ENCODE measurements around the gene PIGP.
"Not testable (repeated sequence)": the region's sequence is repeated elsewhere in the genome, so short reads cannot be mapped to it uniquely, and the experiment has no call there.

PIGP gene

GRCh38 chr21:37075214-37075770 is 2.4 kb upstream of the PIGP start:
- no peak for DNase-seq

- DNase-seq, result no peak
These were observed 1.7 kb upstream of the PIGP start for GRCh38 chr21:37074546-37074945.

- DNase-seq, result no peak
These were observed 1.3 kb upstream of the PIGP start for GRCh38 chr21:37074197-37074510.

GRCh38 chr21:37073417-37074196 is 736 bp upstream of the PIGP start:
- DNase-seq, result peak; percentile 67

GRCh38 chr21:37072274-37072987 is 440 bp downstream of the PIGP start:
- peak; percentile 81 for DNase-seq

GRCh38 chr21:37071561-37072273 is 1.2 kb downstream of the PIGP start:
- no peak for DNase-seq

- DNase-seq, result no peak
These were observed 7.2 kb downstream of the PIGP start for GRCh38 chr21:37065561-37066177.

- DNase-seq, result no peak
These were observed 8.0 kb downstream of the PIGP start for GRCh38 chr21:37064841-37065240.

GRCh38 chr21:37063433-37063832 is 9.4 kb downstream of the PIGP start:
- DNase-seq, result no peak

GRCh38 chr21:37062593-37062935 is 10.3 kb downstream of the PIGP start:
- DNase-seq, result no peak

GRCh38 chr21:37061926-37062592 is 10.8 kb downstream of the PIGP start:
- DNase-seq, result no peak

- no peak for DNase-seq
These were observed 12.6 kb downstream of the PIGP start for GRCh38 chr21:37060296-37060695.

GRCh38 chr21:37059181-37059580 is 13.7 kb downstream of the PIGP start:
- DNase-seq, result no peak

- DNase-seq, result no peak
These were observed 14.6 kb downstream of the PIGP start for GRCh38 chr21:37058261-37058660.

- DNase-seq, result no peak
These were observed 15.3 kb downstream of the PIGP start for GRCh38 chr21:37057614-37058013.

GRCh38 chr21:37055271-37055855 is 17.5 kb downstream of the PIGP start:
- DNase-seq, result no peak

- DNase-seq, result not testable (repeated sequence)
These were observed 23.1 kb downstream of the PIGP start for GRCh38 chr21:37049741-37050140.

- DNase-seq, result no peak
These were observed 25.8 kb downstream of the PIGP start for GRCh38 chr21:37047079-37047478.

GRCh38 chr21:37045556-37045955 is 27.3 kb downstream of the PIGP start:
- DNase-seq, result no peak

- DNase-seq, result no peak
These were observed 27.7 kb downstream of the PIGP start for GRCh38 chr21:37045149-37045548.

GRCh38 chr21:37044643-37045042 is 28.2 kb downstream of the PIGP start:
- no peak for DNase-seq

GRCh38 chr21:37043818-37044217 is 29.1 kb downstream of the PIGP start:
- no peak for DNase-seq
